ENCODE measurements around the gene AVPR2.
A peak's percentile ranks its signal among the peaks of the same experiment; 100 is the strongest.

Gene AVPR2

GRCh38 chrX:153937056-153937455, 32.6 kb downstream of the AVPR2 start:
- Histone ChIP-seq H3K14ac (ENCODE audit: low read length) (no peak overlapping the region), H3K4ac (ENCODE audit: low read depth, low read length) (no peak overlapping the region), H3K23ac (ENCODE audit: low read length) (no peak overlapping the region), H3K4me1 (ENCODE audit: control insufficient read depth in 1 of 2, insufficient read depth in 2 of 2, low read length in 2 of 2) (peaks cover 17 to 20% of the 10 kb centered on the region in 2 experiments), H3K27me3 (ENCODE audit: insufficient read depth, low read length) (no peaks in the 10 kb centered on the region), H3K4me2 (ENCODE audit: low read length) (no peak overlapping the region), H2AK5ac (ENCODE audit: low read length) (no peak overlapping the region), H2BK120ac (ENCODE audit: insufficient read depth, low read length, poor library complexity) (no peak overlapping the region), H3K18ac (ENCODE audit: low read length) (no peak overlapping the region), H2BK5ac (ENCODE audit: low read depth, low read length, poor library complexity) (no peak overlapping the region), H3K79me1 (ENCODE audit: low read length) (peaks cover 5% of the 10 kb centered on the region), H2BK12ac (ENCODE audit: low read length) (no peak overlapping the region), H4K12ac (ENCODE audit: low read depth, low read length) (no peak overlapping the region), H3K79me2 (ENCODE audit: control insufficient read depth, insufficient read depth, low read length, poor library complexity) (peaks cover 10% of the 10 kb centered on the region), H4K8ac (ENCODE audit: low read depth, low read length) (no peak overlapping the region), H2AFZ (ENCODE audit: insufficient read depth, low read length, poor library complexity) (no peak overlapping the region), H4K91ac (ENCODE audit: low read depth, low read length) (no peak overlapping the region), H3K4me3 (ENCODE audit: low read depth, low read length) (no peak overlapping the region), H3K27ac (ENCODE audit: low read depth, low read length) (no peak overlapping the region), H3K9me3 (ENCODE audit: insufficient read depth, low read depth, low read length) (no peaks in the 10 kb centered on the region), H3K36me3 (ENCODE audit: control insufficient read depth in 1 of 2, insufficient read depth in 2 of 2, low read length in 2 of 2) (peaks cover 8% of the 10 kb centered on the region in 2 experiments), H3K9ac (ENCODE audit: low read length) (no peak overlapping the region)
- no CpG with 5 or more reads among the region's 3 CpGs for WGBS (ENCODE audit: extremely low coverage, insufficient coverage, insufficient read length)
- no peak for DNase-seq

DNA sequence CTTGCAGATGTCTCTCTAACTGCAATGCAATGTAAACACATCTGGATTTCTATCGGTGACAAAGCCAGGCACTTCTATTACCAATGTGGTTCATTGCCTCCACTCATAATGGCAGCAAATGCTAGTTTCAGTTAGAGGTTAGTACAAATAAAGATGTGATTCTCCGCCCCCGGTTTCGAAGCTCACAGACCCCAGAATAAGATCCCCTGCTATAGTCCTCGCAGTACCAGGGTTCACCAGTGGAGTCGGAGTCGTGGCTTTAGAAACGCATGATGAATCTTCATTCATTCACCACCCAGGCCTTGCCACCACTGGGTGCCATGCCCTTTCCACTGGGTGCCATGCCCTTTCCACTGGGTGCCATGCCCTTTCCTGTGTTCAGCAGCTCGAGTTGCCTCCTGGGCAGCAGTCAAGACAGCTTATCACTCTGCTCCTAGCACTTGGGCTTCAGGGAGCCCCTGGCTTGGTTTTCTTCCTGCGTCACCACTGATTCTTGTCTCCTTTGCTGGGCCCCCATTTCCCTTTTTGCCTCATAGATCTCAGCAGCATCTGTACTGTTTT, 33.8 kb downstream of the AVPR2 start:
- no peaks in the 10 kb centered on the region for H3K36me3 ChIP-seq (ENCODE audit: control insufficient read depth in 1 of 2, insufficient read depth in 2 of 2, low read length in 2 of 2)
- peaks cover 10% of the 10 kb centered on the region for H3K79me2 ChIP-seq (ENCODE audit: control insufficient read depth, insufficient read depth, low read length, poor library complexity)
- no peak for DNase-seq
- no peaks in the 10 kb centered on the region for H3K9me3 ChIP-seq (ENCODE audit: insufficient read depth, low read depth, low read length)
- no peaks in the 10 kb centered on the region for H3K27me3 ChIP-seq (ENCODE audit: insufficient read depth, low read length)
- peaks cover 17 to 20% of the 10 kb centered on the region in 2 experiments for H3K4me1 ChIP-seq (ENCODE audit: control insufficient read depth in 1 of 2, insufficient read depth in 2 of 2, low read length in 2 of 2)
- no peak overlapping the region for H2BK120ac ChIP-seq (ENCODE audit: insufficient read depth, low read length, poor library complexity)
- H3K27ac ChIP-seq (ENCODE audit: low read depth, low read length): no peak overlapping the region
- no peak overlapping the region for H3K14ac ChIP-seq (ENCODE audit: low read length)
- H3K4ac ChIP-seq (ENCODE audit: low read depth, low read length): no peak overlapping the region
- H4K8ac ChIP-seq (ENCODE audit: low read depth, low read length): no peak overlapping the region
- no peak overlapping the region for H4K12ac ChIP-seq (ENCODE audit: low read depth, low read length)
- H2BK12ac ChIP-seq (ENCODE audit: low read length): no peak overlapping the region
- H3K79me1 ChIP-seq (ENCODE audit: low read length): peaks cover 5% of the 10 kb centered on the region
- no peak overlapping the region for H3K18ac ChIP-seq (ENCODE audit: low read length)
- H3K4me3 ChIP-seq (ENCODE audit: low read depth, low read length): no peak overlapping the region
- H3K23ac ChIP-seq (ENCODE audit: low read length): no peak overlapping the region
- no peak overlapping the region for H2BK5ac ChIP-seq (ENCODE audit: low read depth, low read length, poor library complexity)
- no peak overlapping the region for H4K91ac ChIP-seq (ENCODE audit: low read depth, low read length)
- no peak overlapping the region for H2AK5ac ChIP-seq (ENCODE audit: low read length)
- no peak overlapping the region for H3K4me2 ChIP-seq (ENCODE audit: low read length)
- H2AFZ ChIP-seq (ENCODE audit: insufficient read depth, low read length, poor library complexity): no peak overlapping the region
- no CpG with 5 or more reads among the region's 10 CpGs for WGBS (ENCODE audit: extremely low coverage, insufficient coverage, insufficient read length)
- H3K9ac ChIP-seq (ENCODE audit: low read length): no peak overlapping the region

- Histone ChIP-seq H3K36me3 (ENCODE audit: control insufficient read depth in 1 of 2, insufficient read depth in 2 of 2, low read length in 2 of 2) (no peaks in the 10 kb centered on the region), H2AFZ (ENCODE audit: insufficient read depth, low read length, poor library complexity) (no peak overlapping the region), H3K23ac (ENCODE audit: low read length) (no peak overlapping the region), H3K9me3 (ENCODE audit: insufficient read depth, low read depth, low read length) (no peaks in the 10 kb centered on the region), H3K18ac (ENCODE audit: low read length) (no peak overlapping the region), H3K27me3 (ENCODE audit: insufficient read depth, low read length) (no peaks in the 10 kb centered on the region), H3K14ac (ENCODE audit: low read length) (peak overlapping the region; percentile 44), H3K27ac (ENCODE audit: low read depth, low read length) (no peak overlapping the region), H3K79me1 (ENCODE audit: low read length) (peaks cover 2% of the 10 kb centered on the region), H3K9ac (ENCODE audit: low read length) (no peak overlapping the region), H4K12ac (ENCODE audit: low read depth, low read length) (no peak overlapping the region), H3K4ac (ENCODE audit: low read depth, low read length) (no peak overlapping the region), H3K79me2 (ENCODE audit: control insufficient read depth, insufficient read depth, low read length, poor library complexity) (peaks cover 2% of the 10 kb centered on the region), H2BK5ac (ENCODE audit: low read depth, low read length, poor library complexity) (no peak overlapping the region), H4K91ac (ENCODE audit: low read depth, low read length) (peak overlapping the region; percentile 73), H3K4me3 (ENCODE audit: low read depth, low read length) (no peak overlapping the region), H3K4me2 (ENCODE audit: low read length) (no peak overlapping the region), H3K4me1 (ENCODE audit: control insufficient read depth in 1 of 2, insufficient read depth in 2 of 2, low read length in 2 of 2) (peaks cover 15% of the 10 kb centered on the region in 2 experiments), H2BK12ac (ENCODE audit: low read length) (peak overlapping the region; percentile 31), H2AK5ac (ENCODE audit: low read length) (peak overlapping the region; percentile 35), H4K8ac (ENCODE audit: low read depth, low read length) (no peak overlapping the region), H2BK120ac (ENCODE audit: insufficient read depth, low read length, poor library complexity) (peak overlapping the region; percentile 22)
- no peak for DNase-seq
- WGBS (ENCODE audit: extremely low coverage, insufficient coverage, insufficient read length): no CpG with 5 or more reads among the region's 7 CpGs
These were observed 35.1 kb downstream of the AVPR2 start for GRCh38 chrX:153939573-153939972.

DNA sequence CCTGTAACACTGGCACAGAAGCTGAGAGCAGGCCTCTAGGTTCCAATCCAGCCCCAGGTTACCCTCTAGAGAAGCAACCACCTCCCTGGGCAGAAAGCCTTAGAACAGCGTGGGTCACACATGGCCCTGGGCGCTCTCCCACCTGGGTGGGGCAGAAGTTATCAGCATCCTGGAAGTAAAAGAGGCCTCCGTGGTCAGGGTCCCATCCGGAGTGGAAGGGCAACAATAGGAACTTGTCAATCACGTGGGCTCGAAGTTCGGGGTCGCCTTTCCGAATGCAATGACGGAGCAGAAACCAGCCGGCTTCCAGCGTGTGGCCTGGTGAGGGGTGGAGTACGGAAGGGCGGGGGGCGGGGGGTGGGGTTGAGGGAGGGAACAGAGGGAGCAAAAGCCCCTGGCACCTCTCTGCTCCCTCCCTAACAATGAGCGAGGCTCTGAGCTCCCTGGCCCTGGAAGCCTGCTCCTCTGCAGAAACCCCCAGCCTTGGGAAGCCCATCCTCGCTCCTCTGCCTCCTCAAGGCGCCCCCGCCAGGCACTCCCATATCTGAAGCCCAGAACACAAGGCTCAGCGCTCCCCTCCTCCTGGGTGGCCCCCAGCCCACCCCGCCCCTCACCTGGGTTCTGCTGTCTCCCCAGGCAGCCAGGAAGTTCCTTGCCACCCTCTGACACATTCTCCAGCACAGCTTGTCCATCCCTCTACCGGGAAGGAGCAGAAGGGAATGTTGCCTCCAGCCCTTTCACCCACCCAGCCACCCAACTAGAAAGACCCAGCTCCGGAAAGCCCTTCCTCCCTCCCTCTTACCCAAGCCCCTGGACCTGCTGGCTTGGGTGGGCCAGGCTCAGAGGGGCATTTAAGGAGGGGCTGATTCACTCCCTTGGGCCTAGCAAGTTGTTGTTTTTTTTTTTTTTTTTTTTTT, 37.1 kb downstream of the AVPR2 start:
- Histone ChIP-seq H4K12ac (ENCODE audit: low read depth, low read length) (peak overlapping the region; percentile 75), H3K4ac (ENCODE audit: low read depth, low read length) (no peak overlapping the region), H3K23ac (ENCODE audit: low read length) (no peak overlapping the region), H3K4me1 (ENCODE audit: control insufficient read depth in 1 of 2, insufficient read depth in 2 of 2, low read length in 2 of 2) (peaks cover 13 to 15% of the 10 kb centered on the region in 2 experiments), H3K36me3 (ENCODE audit: control insufficient read depth in 1 of 2, insufficient read depth in 2 of 2, low read length in 2 of 2) (peaks cover 0 to 2% of the 10 kb centered on the region in 2 experiments), H2BK120ac (ENCODE audit: insufficient read depth, low read length, poor library complexity) (no peak overlapping the region), H2BK12ac (ENCODE audit: low read length) (no peak overlapping the region), H3K9ac (ENCODE audit: low read length) (no peak overlapping the region), H3K14ac (ENCODE audit: low read length) (no peak overlapping the region), H3K9me3 (ENCODE audit: insufficient read depth, low read depth, low read length) (no peaks in the 10 kb centered on the region), H4K91ac (ENCODE audit: low read depth, low read length) (peak overlapping the region; percentile 24), H3K79me2 (ENCODE audit: control insufficient read depth, insufficient read depth, low read length, poor library complexity) (no peaks in the 10 kb centered on the region), H3K27me3 (ENCODE audit: insufficient read depth, low read length) (no peaks in the 10 kb centered on the region), H2AFZ (ENCODE audit: insufficient read depth, low read length, poor library complexity) (no peak overlapping the region), H3K27ac (ENCODE audit: low read depth, low read length) (no peak overlapping the region), H2AK5ac (ENCODE audit: low read length) (no peak overlapping the region), H3K4me2 (ENCODE audit: low read length) (no peak overlapping the region), H3K4me3 (ENCODE audit: low read depth, low read length) (no peak overlapping the region), H3K18ac (ENCODE audit: low read length) (no peak overlapping the region), H3K79me1 (ENCODE audit: low read length) (no peaks in the 10 kb centered on the region), H4K8ac (ENCODE audit: low read depth, low read length) (no peak overlapping the region), H2BK5ac (ENCODE audit: low read depth, low read length, poor library complexity) (no peak overlapping the region)
- DNase-seq: peak in 1 of 2 donors; percentile 52
- no CpG with 5 or more reads among the region's 23 CpGs for WGBS (ENCODE audit: extremely low coverage, insufficient coverage, insufficient read length)

Data from trophoblast cell (in vitro differentiated cells and primary cell).